ENCODE measurements around the gene STX10. TPM values are rescaled to one million over a fixed set of nuclear protein-coding genes. Genes with fewer than 3 reads are reported as not detected.

STX10 gene
- total and polyA plus RNA-seq, 10 donors = 43.8 to 98.0 (median 67.6) TPM

GRCh38 chr19:13110099-13110610 lies 40.0 kb downstream of the STX10 start:
- H3K4me1 ChIP-seq = peaks cover under 1 to 36% (median 19%) of the 10 kb centered on the region in 6 donors
- intact Hi-C loops (cut with DNase I; ENCODE audit: low total_unique reads) = no loop called here
- H3K4me3 ChIP-seq = no peak overlapping the region
- DNase-seq = no peak
- H3K36me3 ChIP-seq = peaks cover 0 to 79% (median 36%) of the 10 kb centered on the region in 6 donors
- no peaks in the 10 kb centered on the region for H3K27me3 ChIP-seq (replicated peaks in 1 of 7)
- no peak overlapping the region for H3K27ac ChIP-seq
- no peak for TF ChIP-seq POLR2AphosphoS5 (IDR thresholded peaks at IDR 0.05)
- TF ChIP-seq, protein P1, sequence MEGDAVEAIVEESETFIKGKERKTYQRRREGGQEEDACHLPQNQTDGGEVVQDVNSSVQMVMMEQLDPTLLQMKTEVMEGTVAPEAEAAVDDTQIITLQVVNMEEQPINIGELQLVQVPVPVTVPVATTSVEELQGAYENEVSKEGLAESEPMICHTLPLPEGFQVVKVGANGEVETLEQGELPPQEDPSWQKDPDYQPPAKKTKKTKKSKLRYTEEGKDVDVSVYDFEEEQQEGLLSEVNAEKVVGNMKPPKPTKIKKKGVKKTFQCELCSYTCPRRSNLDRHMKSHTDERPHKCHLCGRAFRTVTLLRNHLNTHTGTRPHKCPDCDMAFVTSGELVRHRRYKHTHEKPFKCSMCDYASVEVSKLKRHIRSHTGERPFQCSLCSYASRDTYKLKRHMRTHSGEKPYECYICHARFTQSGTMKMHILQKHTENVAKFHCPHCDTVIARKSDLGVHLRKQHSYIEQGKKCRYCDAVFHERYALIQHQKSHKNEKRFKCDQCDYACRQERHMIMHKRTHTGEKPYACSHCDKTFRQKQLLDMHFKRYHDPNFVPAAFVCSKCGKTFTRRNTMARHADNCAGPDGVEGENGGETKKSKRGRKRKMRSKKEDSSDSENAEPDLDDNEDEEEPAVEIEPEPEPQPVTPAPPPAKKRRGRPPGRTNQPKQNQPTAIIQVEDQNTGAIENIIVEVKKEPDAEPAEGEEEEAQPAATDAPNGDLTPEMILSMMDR (IDR thresholded peaks at IDR 0.05 in 8 of 11, conservative IDR thresholded peaks at IDR 0.05 in 3 of 11) = no peak
- TF ChIP-seq POLR2A (IDR thresholded peaks at IDR 0.05) = no peak
- WGBS, 5 donors = 80 to 95% (median 89%) methylated on average over 15 of the region's 15 CpGs
- no peaks in the 10 kb centered on the region for H3K9me3 ChIP-seq

DNA sequence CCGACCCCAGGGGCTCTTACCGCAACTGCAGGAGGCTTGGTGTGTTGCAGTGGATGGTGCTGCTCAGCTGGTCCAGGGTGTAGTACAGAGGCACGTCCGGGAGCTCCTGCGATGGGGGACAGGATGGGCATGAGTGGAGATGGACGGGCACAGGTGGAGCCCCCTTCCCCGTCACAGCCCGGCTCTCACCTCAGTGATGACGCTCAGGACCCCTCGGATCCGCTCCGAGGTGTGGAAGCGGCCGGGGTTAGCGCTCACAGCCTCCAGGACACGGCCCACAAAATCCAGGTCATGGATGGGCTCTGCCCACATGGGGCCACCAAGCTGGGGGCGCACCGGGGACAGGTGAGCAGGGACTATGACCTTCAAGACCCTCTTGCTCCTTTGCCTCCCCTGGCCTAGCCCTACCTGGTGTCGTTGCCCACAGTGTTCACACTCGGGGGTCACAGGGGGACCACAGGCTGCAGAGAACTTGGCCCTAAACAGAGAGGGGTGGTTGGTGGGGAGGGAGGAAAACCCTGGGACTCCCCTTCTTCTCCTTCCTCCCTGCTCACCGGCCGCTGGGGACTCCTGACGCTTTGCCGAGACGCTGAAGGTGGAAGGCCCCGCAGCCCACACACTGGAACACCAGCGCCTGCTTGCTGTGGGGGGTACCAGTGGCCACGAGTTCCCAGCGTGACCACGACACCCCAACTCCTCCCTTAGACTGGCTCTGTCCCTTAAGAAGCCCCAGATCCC lies 40.6 kb downstream of the STX10 start:
- DNase-seq = peak; percentile 75

GRCh38 chr19:13104848-13105711 lies 45.1 kb downstream of the STX10 start:
- DNase-seq = peak; percentile 92
- H3K4me3 ChIP-seq = peak overlapping the region; percentile 33 to 88 (median 56)

More for the DNA sequence above, 40.6 kb downstream of the STX10 start:
- TF ChIP-seq, protein P1 (IDR thresholded peaks at IDR 0.05 in 8 of 11, conservative IDR thresholded peaks at IDR 0.05 in 3 of 11) = no peak
- TF ChIP-seq POLR2AphosphoS5 (IDR thresholded peaks at IDR 0.05) (no peak), POLR2A (IDR thresholded peaks at IDR 0.05) (no peak)
- H3K36me3 ChIP-seq = peaks cover 0 to 72% (median 35%) of the 10 kb centered on the region in 6 donors
- H3K27ac ChIP-seq = no peak overlapping the region
- no peak overlapping the region for H3K4me3 ChIP-seq
- H3K9me3 ChIP-seq = no peaks in the 10 kb centered on the region
- peaks cover 0 to 36% (median 22%) of the 10 kb centered on the region in 6 donors for H3K4me1 ChIP-seq
- intact Hi-C loops (cut with DNase I; ENCODE audit: low total_unique reads) = no loop called here
- WGBS, 5 donors = 94 to 97% (median 96%) methylated on average over 24 to 30 of the region's 30 CpGs
- H3K27me3 ChIP-seq (replicated peaks in 1 of 7) = no peaks in the 10 kb centered on the region

More at GRCh38 chr19:13104848-13105711, 45.1 kb downstream of the STX10 start:
- peaks cover 19 to 75% (median 65%) of the 10 kb centered on the region in 6 donors for H3K4me1 ChIP-seq
- no peaks in the 10 kb centered on the region for H3K27me3 ChIP-seq (replicated peaks in 1 of 7)
- H3K27ac ChIP-seq = peak overlapping the region; percentile 74 to 99 (median 97)
- peaks cover 0 to 45% (median 19%) of the 10 kb centered on the region in 6 donors for H3K36me3 ChIP-seq
- WGBS, 5 donors = 21 to 48% (median 25%) methylated on average over 20 to 29 of the region's 29 CpGs
- no peaks in the 10 kb centered on the region for H3K9me3 ChIP-seq
- intact Hi-C loops (cut with DNase I; ENCODE audit: low total_unique reads) = loop anchor here (5.0 kb wide), 1 partner anchor 47 kb away; the partner anchor contains the start of genes IER2 and STX10
- TF ChIP-seq, protein P1 (IDR thresholded peaks at IDR 0.05 in 8 of 11, conservative IDR thresholded peaks at IDR 0.05 in 3 of 11) = peak in 7 of 11 experiments; percentile 2 to 62 (median 28)
- TF ChIP-seq POLR2AphosphoS5 (IDR thresholded peaks at IDR 0.05) = peak; percentile 36 to 55 (median 39)
- no peak for TF ChIP-seq POLR2A (IDR thresholded peaks at IDR 0.05)
